Spleen (tissue), 11 donors: ENCODE data around the gene GNA14. TPM values are rescaled to one million over a fixed set of nuclear protein-coding genes. Genes with fewer than 3 reads are reported as not detected.

Experiments
- DNase-seq: peaks from one replicate; pipeline ENCODE4 v3.0.0-alpha.2; 2020
- H3K27ac ChIP-seq, 8 donors: fragments of 200-600 bp; sonication (generic) in 7 of 8; 1 replicate in 4 of 8; 2 replicates in 4 of 8; pipeline versions ENCODE4 v1.5.0 to v1.8.0; 2016 to 2021; ENCODE audit warnings: inconsistent platforms in 4 of 8, mild to moderate bottlenecking in 4 of 8, moderate library complexity in 1 of 8
- H3K27me3 ChIP-seq, 7 donors: fragments of 200-600 bp; sonication (generic) in 6 of 7; replicated peaks in 1 of 7; 1 replicate in 4 of 7; 2 replicates in 3 of 7; pipeline versions ENCODE4 v1.5.0 to v1.8.0; 2016 to 2021; ENCODE audit warnings: inconsistent platforms in 3 of 7, mild to moderate bottlenecking in 1 of 7
- H3K36me3 ChIP-seq, 6 donors: fragments of 200-600 bp; sonication (generic) in 5 of 6; 1 replicate in 4 of 6; 2 replicates in 2 of 6; pipeline versions ENCODE4 v1.5.0 to v1.8.0; 2016 to 2021; ENCODE audit warnings: inconsistent platforms in 2 of 6
- H3K4me1 ChIP-seq, 6 donors: fragments of 200-600 bp; sonication (generic) in 5 of 6; 1 replicate in 3 of 6; 2 replicates in 3 of 6; pipeline versions ENCODE4 v1.5.0 to v1.8.0; 2016 to 2021; ENCODE audit warnings: inconsistent platforms in 3 of 6
- H3K4me3 ChIP-seq, 8 donors: fragments of 200-600 bp; sonication (generic) in 7 of 8; 1 replicate in 4 of 8; 2 replicates in 4 of 8; pipeline versions ENCODE4 v1.5.0 to v1.8.0; 2016 to 2021; ENCODE audit warnings: inconsistent platforms in 4 of 8, mild to moderate bottlenecking in 4 of 8, moderate library complexity in 2 of 8
- H3K9me3 ChIP-seq, 8 donors: fragments of 200-600 bp; sonication (generic) in 7 of 8; 1 replicate in 4 of 8; 2 replicates in 4 of 8; pipeline versions ENCODE4 v1.5.0 to v1.8.0; 2016 to 2021; ENCODE audit warnings: inconsistent platforms in 4 of 8
- CTCF ChIP-seq, 11 experiments: fragments of 200-600 bp in 7 of 11; fragments of 450-650 bp in 4 of 11; sonication (generic) in 4 of 11; IDR thresholded peaks in 8 of 11; conservative IDR thresholded peaks in 3 of 11; 1 replicate in 7 of 11; 2 replicates in 4 of 11; pipeline versions ENCODE4 v1.4.0 to v1.8.0; 2016 to 2021; ENCODE audit warnings: antibody characterized with exemption in 11 of 11, inconsistent platforms in 4 of 11, mild to moderate bottlenecking in 1 of 11
- POLR2A ChIP-seq, 3 donors: fragments of 450-650 bp; IDR thresholded peaks; one replicate each; pipeline ENCODE4 v1.5.1; 2017; ENCODE audit warnings: antibody characterized with exemption in 3 of 3, mild to moderate bottlenecking in 1 of 3
- POLR2AphosphoS5 ChIP-seq, 3 donors: sonication (generic); formaldehyde crosslinking; IDR thresholded peaks; one replicate each; pipeline ENCODE4 v1.5.1; 2017; ENCODE audit warnings: antibody characterized with exemption in 3 of 3
- WGBS, 5 donors: extraction: QIAGEN DNeasy Blood & Tissue Kit in 3 of 5; methylation state at CpG; one replicate each; pipeline versions ENCODE4 v1.1.5 to v1.1.7; 2013 to 2018; 5-methylcytosine and 5-hydroxymethylcytosine counted together
- intact Hi-C: fragments of 100-400 bp; cut with DNase I; formaldehyde crosslinking; loops from one replicate; pipeline ENCODE4 v1.15.0; 2023; ENCODE audit warnings: low total_unique reads
- polyA plus RNA-seq, 3 donors: library from polyadenylated mRNA; stranded (reverse); fragments of 200-250 nt; gene quantifications; one replicate each; pipeline ENCODE4 v1.2.1, GENCODE V29; 2013
- total RNA-seq, 7 donors: library from RNA; depleted of rRNA in 3 of 7; stranded (reverse); fragments of >200 nt in 3 of 7; fragmentation: NEBNext Ultra II Directional in 4 of 7; extraction: Animal tissue kit (Norgen Biotek cat#: 25700) in 4 of 7; gene quantifications; one replicate each; pipeline versions ENCODE4 v1.1.0 to v1.2.1, GENCODE V29; 2016 to 2021
- donor health status: healthy with polysubstance abuse.
- donor health status: DM: no; HTN: no; CAD: no; lungs with moderate emphysema.
- donor health status: DM: no; HTN: no; CAD: no.
- donor health status: Bipolar disorder and iron deficiency.
- donor health status: healthy.
- donor health status: DM: no; HTN: no; CAD: no.
- donor health status: DM: yes; HTN: yes; CAD: no.

GNA14 gene
- total and polyA plus RNA-seq, 10 donors, result 1.7 to 41.7 (median 7.9) TPM

- intact Hi-C loops, result no loop called here
- Histone ChIP-seq H3K27ac (peak overlapping the region in 1 of 8 donors; percentile 22), H3K4me1 (no peaks in the 10 kb centered on the region), H3K9me3 (peaks cover 0 to 3% (median 0%) of the 10 kb centered on the region in 8 donors), H3K4me3 (no peak overlapping the region), H3K27me3 (no peaks in the 10 kb centered on the region), H3K36me3 (no peaks in the 10 kb centered on the region)
- DNase-seq, result no peak
- 64 to 87% (median 77%) methylated on average over 3 of the region's 3 CpGs for WGBS, 5 donors
- no peak for TF ChIP-seq POLR2AphosphoS5 (IDR thresholded peaks at IDR 0.05)
These were observed 33.5 kb downstream of the GNA14 start for GRCh38 chr9:77614645-77615044.

- intact Hi-C loops, result no loop called here
- TF ChIP-seq CTCF (IDR thresholded peaks at IDR 0.05 in 8 of 11, conservative IDR thresholded peaks at IDR 0.05 in 3 of 11) (no peak), POLR2A (IDR thresholded peaks at IDR 0.05) (no peak), POLR2AphosphoS5 (IDR thresholded peaks at IDR 0.05) (no peak)
- peaks cover 0 to 7% (median 0%) of the 10 kb centered on the region in 6 donors for H3K4me1 ChIP-seq
- H3K27ac ChIP-seq, result peak overlapping the region in 6 of 8 donors; percentile 4 to 71 (median 48)
- DNase-seq, result no peak
- WGBS, 5 donors, result 43 to 76% (median 64%) methylated on average over 2 of the region's 2 CpGs
- H3K36me3 ChIP-seq, result no peaks in the 10 kb centered on the region
- H3K27me3 ChIP-seq, result no peaks in the 10 kb centered on the region
- no peak overlapping the region for H3K4me3 ChIP-seq
- H3K9me3 ChIP-seq, result peaks cover 0 to 4% (median 0%) of the 10 kb centered on the region in 8 donors
These were observed 41.6 kb downstream of the GNA14 start for GRCh38 chr9:77606526-77606925.

- intact Hi-C loops, result no loop called here
- Histone ChIP-seq H3K9me3 (peaks cover 0 to 4% (median 0%) of the 10 kb centered on the region in 8 donors), H3K4me3 (no peak overlapping the region), H3K4me1 (peaks cover 0 to 7% (median 0%) of the 10 kb centered on the region in 6 donors), H3K27me3 (no peaks in the 10 kb centered on the region), H3K36me3 (no peaks in the 10 kb centered on the region), H3K27ac (peak overlapping the region in 7 of 8 donors; percentile 29 to 71 (median 59))
- no peak for DNase-seq
- 66 to 83% (median 76%) methylated on average over 4 of the region's 4 CpGs for WGBS, 5 donors
- no peak for TF ChIP-seq POLR2AphosphoS5 (IDR thresholded peaks at IDR 0.05)
- TF ChIP-seq CTCF (IDR thresholded peaks at IDR 0.05 in 8 of 11, conservative IDR thresholded peaks at IDR 0.05 in 3 of 11), result no peak
- no peak for TF ChIP-seq POLR2A (IDR thresholded peaks at IDR 0.05)
These were observed 42.5 kb downstream of the GNA14 start for GRCh38 chr9:77605449-77606220.

- DNase-seq, result no peak
- H3K27me3 ChIP-seq, result no peaks in the 10 kb centered on the region
- no peak overlapping the region for H3K27ac ChIP-seq
- intact Hi-C loops, result no loop called here
- H3K36me3 ChIP-seq, result no peaks in the 10 kb centered on the region
- peaks cover 0 to 4% (median 0%) of the 10 kb centered on the region in 8 donors for H3K9me3 ChIP-seq
- no peak for TF ChIP-seq POLR2A (IDR thresholded peaks at IDR 0.05)
- no peak for TF ChIP-seq POLR2AphosphoS5 (IDR thresholded peaks at IDR 0.05)
- no peak for TF ChIP-seq CTCF (IDR thresholded peaks at IDR 0.05 in 8 of 11, conservative IDR thresholded peaks at IDR 0.05 in 3 of 11)
- WGBS, 5 donors, result 71 to 88% (median 79%) methylated on average over 1 of the region's 1 CpG
- peaks cover 0 to 7% (median 0%) of the 10 kb centered on the region in 6 donors for H3K4me1 ChIP-seq
- H3K4me3 ChIP-seq, result no peak overlapping the region
These were observed 43.8 kb downstream of the GNA14 start for GRCh38 chr9:77604316-77604715.
